HG03565 (cell line): ENCODE data around the gene NF1.
"Not testable (repeated sequence)": the region's sequence is repeated elsewhere in the genome, so short reads cannot be mapped to it uniquely, and the experiment has no call there.

Source experiments
- ATAC-seq: cut with Tn5 transposase; IDR thresholded peaks from one replicate; pipeline ENCODE4 v1.9.1; 2021; ENCODE audit warnings: mild to moderate bottlenecking, moderate library complexity; ENCODE audit not compliant: unreplicated experiment

The NF1 gene

GRCh38 chr17:31251105-31251969 is 156.6 kb downstream of the NF1 start:
- no peak for ATAC-seq

GRCh38 chr17:31251970-31252328 is 157.2 kb downstream of the NF1 start:
- no peak for ATAC-seq

GRCh38 chr17:31252741-31253140 is 158.0 kb downstream of the NF1 start:
- no peak for ATAC-seq

DNA sequence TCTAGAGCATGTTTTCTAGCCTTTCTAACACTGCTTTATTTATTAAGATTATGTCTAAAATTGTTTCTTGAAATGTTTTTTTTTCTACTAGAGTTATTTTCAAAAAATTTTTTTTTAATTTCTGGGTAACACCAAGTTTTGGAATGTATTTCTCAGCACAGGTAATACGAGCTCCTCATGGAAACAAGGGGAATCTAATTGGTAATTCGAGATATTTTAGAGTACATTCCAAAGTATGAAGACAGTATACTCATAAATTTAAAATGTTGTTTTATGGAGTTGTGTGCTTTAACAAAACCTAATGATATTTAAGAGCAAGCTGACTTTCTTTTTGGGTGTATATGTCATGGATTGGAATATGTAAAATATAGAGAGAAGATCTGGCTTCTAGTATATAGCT is 159.9 kb downstream of the NF1 start:
- ATAC-seq = no peak

DNA sequence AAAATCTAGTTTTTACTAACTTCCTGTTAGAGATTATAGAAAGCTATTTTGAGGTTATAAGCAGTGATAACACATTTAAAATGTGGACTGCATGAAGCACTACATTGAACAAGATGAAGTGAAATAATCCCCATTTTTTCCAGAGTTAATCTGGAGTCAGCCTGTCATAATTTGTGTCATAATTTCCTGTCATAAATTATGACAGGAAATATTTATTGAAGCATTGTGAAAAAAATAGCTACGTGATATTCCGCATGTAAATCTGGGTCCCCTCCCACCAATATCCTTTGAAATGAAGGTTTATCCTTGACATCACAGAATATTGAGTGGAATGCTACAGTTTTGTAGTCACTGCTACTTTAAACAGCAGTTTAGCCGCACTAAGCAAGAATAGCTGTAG is 162.2 kb downstream of the NF1 start:
- ATAC-seq = no peak

DNA sequence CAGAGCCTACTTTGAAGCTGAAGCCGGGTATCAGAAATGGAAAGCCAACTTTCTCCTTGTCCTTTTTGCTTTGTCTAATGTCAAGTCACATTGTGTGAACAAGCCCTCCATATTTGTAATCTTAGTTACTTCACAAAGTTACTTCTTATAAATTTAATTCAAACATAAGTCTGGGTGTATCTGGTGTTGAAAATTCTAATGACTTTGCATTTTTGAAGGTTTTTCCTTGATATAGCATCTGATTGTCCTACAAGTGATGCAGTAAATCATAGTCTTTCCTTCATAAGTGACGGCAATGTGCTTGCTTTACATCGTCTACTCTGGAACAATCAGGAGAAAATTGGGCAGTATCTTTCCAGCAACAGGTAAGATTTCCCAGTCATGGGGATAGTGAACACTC is 165.4 kb downstream of the NF1 start:
- ATAC-seq = no peak

DNA sequence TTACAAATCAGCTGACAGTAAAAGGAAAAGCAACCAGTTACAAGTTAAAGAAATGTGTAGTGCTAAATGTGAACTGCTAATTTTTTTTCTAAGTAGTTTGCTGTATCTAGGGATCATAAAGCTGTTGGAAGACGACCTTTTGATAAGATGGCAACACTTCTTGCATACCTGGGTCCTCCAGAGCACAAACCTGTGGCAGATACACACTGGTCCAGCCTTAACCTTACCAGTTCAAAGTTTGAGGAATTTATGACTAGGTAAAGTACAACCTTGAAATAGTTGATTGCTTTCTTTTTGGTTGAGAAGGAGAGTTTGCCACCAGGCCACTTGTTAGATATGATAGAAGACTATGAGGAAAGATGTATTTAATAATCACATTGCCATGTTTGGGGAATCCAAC is 166.8 kb downstream of the NF1 start:
- no peak for ATAC-seq

GRCh38 chr17:31262923-31263322 is 168.1 kb downstream of the NF1 start:
- ATAC-seq = not testable (repeated sequence)

DNA sequence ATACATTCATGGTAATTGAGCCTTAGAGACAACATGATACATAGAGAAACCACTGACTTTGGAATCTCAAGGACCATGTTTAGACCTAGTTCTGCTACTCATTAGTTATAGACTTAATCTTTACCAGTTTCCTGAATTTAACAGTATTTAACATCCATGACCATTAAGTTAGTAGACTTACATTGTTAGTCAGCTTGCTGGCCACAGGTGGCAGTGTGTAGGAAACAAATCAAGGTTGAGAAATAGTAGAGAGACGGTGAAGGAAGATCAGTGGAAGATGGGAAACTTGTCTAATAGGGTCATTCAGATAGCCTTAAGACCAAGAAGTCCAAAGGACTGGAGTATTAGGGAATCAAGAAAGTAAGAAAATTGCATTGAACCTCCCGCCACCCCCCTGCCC is 171.3 kb downstream of the NF1 start:
- ATAC-seq = no peak

GRCh38 chr17:31269036-31269577 is 174.3 kb downstream of the NF1 start:
- ATAC-seq = no peak

DNA sequence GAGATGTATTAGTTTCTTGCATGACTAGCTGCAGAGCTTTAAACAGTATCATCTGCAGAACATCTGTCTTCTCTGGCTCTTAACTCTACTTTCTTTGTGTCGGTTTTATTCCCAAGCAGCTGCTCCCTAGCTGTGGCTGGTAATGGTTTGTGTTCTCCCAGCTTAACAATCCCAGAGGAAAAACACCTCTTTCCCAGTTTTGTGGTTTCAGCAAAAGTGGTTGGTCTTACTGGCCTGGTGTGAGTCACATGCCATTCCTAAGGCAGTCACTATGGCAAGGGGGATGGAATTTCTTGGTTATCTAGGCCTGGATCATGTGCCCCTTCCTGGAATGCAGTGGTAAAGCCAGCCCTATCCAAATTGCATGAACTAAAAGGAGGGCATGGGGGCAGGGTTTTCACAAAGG is 174.8 kb downstream of the NF1 start:
- ATAC-seq = no peak

GRCh38 chr17:31272236-31272635 is 177.5 kb downstream of the NF1 start:
- no peak for ATAC-seq

GRCh38 chr17:31272803-31273202 is 178.0 kb downstream of the NF1 start:
- no peak for ATAC-seq

GRCh38 chr17:31273516-31273915 is 178.7 kb downstream of the NF1 start:
- ATAC-seq = no peak

GRCh38 chr17:31274252-31274651 is 179.5 kb downstream of the NF1 start:
- ATAC-seq = no peak

DNA sequence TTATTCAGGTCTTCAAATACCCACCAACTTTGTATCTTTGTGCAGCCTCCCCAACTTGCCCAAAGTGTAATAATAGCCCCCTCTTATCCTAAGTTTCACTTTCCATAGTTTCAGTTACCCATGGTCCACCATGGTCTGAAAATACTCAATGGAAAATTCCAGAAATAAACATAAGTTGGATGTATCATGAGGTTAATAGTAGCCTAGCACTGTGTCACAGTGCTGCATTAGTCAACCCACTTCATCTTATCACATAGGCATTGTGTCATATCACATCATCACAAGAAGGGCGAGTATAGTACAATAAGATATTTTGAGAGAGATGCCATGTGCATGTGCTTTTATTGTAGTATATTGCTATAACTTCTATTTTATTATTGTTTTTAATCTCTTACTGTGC is 180.3 kb downstream of the NF1 start:
- no peak for ATAC-seq

GRCh38 chr17:31279401-31279800 is 184.6 kb downstream of the NF1 start:
- no peak for ATAC-seq

GRCh38 chr17:31281061-31281460 is 186.3 kb downstream of the NF1 start:
- no peak for ATAC-seq

DNA sequence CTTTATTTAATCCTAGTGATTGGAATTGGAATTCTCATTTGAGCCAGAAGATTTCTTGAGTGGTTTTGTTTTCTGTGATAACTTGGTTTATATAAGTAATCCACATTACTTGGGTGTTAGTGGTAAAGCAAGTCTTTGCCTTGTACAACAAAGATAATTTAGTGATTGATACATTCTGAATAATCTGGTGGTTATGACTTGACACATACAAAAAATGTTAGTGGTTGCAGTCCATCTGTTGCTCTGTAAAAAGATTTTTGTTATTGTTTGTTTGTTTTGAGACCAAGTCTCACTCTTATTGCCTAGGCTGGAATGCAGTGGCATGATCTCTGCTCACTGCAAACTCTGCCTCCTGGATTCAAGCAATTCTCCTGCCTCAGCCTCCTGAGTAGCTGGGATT is 189.1 kb downstream of the NF1 start:
- no peak for ATAC-seq

- no peak for ATAC-seq
Observed at GRCh38 chr17:31286587-31286986, 191.8 kb downstream of the NF1 start.

GRCh38 chr17:31287932-31288331 is 193.2 kb downstream of the NF1 start:
- not testable (repeated sequence) for ATAC-seq

DNA sequence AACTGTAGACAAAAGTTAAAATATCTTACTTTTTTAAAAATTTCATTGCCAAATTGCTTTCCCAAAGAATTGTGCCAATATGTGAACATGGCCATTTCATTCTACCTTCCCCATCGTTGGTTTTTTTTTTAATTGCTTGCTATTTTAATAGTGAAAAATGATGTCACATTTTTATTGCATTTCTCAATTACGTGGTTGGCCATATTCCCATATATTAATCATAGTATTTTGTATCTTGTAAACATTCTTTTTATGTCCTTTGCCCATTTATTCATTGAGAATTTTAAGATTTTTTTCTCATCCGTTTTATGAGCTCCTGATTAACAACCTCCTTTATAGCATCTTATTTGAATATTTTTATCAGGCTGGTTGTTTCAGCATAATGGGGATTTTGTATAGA is 195.0 kb downstream of the NF1 start:
- ATAC-seq = no peak

- no peak for ATAC-seq
Observed at GRCh38 chr17:31291820-31292219, 197.0 kb downstream of the NF1 start.
